Prostate gland (tissue), 2 donors: ENCODE results near the gene SMIM35. TPM values are rescaled to one million over a fixed set of nuclear protein-coding genes. Genes with fewer than 3 reads are reported as not detected.

ENCODE experiments used
- DNase-seq: peaks from one replicate; pipeline ENCODE4 v3.0.0-alpha.2; 2019; ENCODE audit warnings: low spot score
- H3K27ac ChIP-seq, 2 donors: fragments of 200-600 bp; sonication (generic); 2 replicates each; pipeline ENCODE4 v1.5.1; 2017 to 2019
- H3K27me3 ChIP-seq: fragments of 200-600 bp; sonication (generic); replicated peaks from 2 replicates; pipeline ENCODE4 v1.5.1; 2019; ENCODE audit not compliant: insufficient read depth
- H3K36me3 ChIP-seq, 2 donors: fragments of 200-600 bp; sonication (generic); 1 replicate in 1 of 2; 2 replicates in 1 of 2; pipeline versions ENCODE4 v1.5.1 to v1.8.1; 2017 to 2019
- H3K4me1 ChIP-seq: fragments of 200-600 bp; sonication (generic); replicated peaks from 2 replicates; pipeline ENCODE4 v1.5.1; 2019
- H3K4me3 ChIP-seq, 2 donors: fragments of 200-600 bp; sonication (generic); 2 replicates each; pipeline ENCODE4 v1.5.1; 2017 to 2019
- H3K9me3 ChIP-seq: fragments of 200-600 bp; sonication (generic); 2 replicates; pipeline ENCODE4 v1.5.1; 2017
- POLR2A ChIP-seq: fragments of 450-650 bp; IDR thresholded peaks from one replicate; pipeline ENCODE4 v1.6.1; 2016; ENCODE audit warnings: antibody characterized with exemption, mild to moderate bottlenecking
- POLR2AphosphoS5 ChIP-seq: sonication (generic); formaldehyde crosslinking; IDR thresholded peaks from one replicate; pipeline ENCODE4 v1.6.1; 2017; ENCODE audit warnings: antibody characterized with exemption
- WGBS: methylation state at CpG from one replicate; pipeline ENCODE4 v1.1.5; 2018; 5-methylcytosine and 5-hydroxymethylcytosine counted together
- intact Hi-C: fragments of 100-400 bp; cut with DNase I; formaldehyde crosslinking; loops from one replicate; pipeline ENCODE4 v1.14.2; 2022
- total RNA-seq, 2 donors: library from RNA; depleted of rRNA; stranded (reverse); fragments of >200 nt; gene quantifications; one replicate each; pipeline ENCODE4 v1.1.0, GENCODE V29; 2016
- TF ChIP-seq, protein P1 (sequence below), 4 experiments: fragments of 200-600 bp in 2 of 4; fragments of 450-650 bp in 2 of 4; sonication (generic) in 2 of 4; IDR thresholded peaks; 1 replicate in 3 of 4; 2 replicates in 1 of 4; pipeline ENCODE4 v1.5.1; 2016 to 2019; ENCODE audit warnings: antibody characterized with exemption in 4 of 4, mild to moderate bottlenecking in 2 of 4, moderate library complexity in 2 of 4

The SMIM35 gene
- total RNA-seq, 2 donors from 2014 or later = 0.09 TPM; not detected in 1

DNA sequence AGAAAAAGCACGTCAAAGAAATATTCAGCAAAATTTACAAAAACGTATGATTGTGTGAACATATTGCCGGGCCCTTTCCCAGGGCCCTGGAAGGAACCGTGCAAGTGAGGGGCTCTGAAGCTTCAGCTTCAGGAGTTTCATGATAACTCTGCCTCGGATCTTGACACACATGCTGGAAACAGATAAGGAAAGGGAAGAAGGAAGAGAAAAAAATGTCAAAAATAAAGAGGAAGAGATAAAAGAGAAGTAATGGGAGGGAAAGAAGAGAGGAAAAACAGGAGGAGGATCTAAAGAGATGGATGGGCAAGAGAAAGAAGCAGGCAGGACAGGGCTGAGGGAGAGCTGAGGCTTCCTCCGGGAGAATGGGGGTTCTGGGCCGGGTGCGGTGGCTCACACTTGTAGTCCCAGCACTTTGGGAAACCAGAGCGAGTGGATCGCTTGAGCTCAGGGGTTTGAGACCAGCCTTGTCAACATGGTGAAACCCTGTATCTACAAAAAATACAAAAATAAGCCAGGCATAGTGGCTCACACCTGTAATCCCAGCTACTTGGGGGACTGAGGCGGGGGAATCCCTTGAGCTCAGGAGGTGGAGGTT, 12.6 kb downstream of the SMIM35 start:
- 87% methylated on average over 11 of the region's 11 CpGs for WGBS
- no peaks in the 10 kb centered on the region for H3K27me3 ChIP-seq
- H3K9me3 ChIP-seq = no peaks in the 10 kb centered on the region
- intact Hi-C loops = no loop called here
- H3K27ac ChIP-seq = no peak overlapping the region
- H3K4me1 ChIP-seq = no peaks in the 10 kb centered on the region
- no peak for DNase-seq
- no peaks in the 10 kb centered on the region for H3K36me3 ChIP-seq
- TF ChIP-seq POLR2A (no peak), POLR2AphosphoS5 (no peak)
- TF ChIP-seq, protein P1, sequence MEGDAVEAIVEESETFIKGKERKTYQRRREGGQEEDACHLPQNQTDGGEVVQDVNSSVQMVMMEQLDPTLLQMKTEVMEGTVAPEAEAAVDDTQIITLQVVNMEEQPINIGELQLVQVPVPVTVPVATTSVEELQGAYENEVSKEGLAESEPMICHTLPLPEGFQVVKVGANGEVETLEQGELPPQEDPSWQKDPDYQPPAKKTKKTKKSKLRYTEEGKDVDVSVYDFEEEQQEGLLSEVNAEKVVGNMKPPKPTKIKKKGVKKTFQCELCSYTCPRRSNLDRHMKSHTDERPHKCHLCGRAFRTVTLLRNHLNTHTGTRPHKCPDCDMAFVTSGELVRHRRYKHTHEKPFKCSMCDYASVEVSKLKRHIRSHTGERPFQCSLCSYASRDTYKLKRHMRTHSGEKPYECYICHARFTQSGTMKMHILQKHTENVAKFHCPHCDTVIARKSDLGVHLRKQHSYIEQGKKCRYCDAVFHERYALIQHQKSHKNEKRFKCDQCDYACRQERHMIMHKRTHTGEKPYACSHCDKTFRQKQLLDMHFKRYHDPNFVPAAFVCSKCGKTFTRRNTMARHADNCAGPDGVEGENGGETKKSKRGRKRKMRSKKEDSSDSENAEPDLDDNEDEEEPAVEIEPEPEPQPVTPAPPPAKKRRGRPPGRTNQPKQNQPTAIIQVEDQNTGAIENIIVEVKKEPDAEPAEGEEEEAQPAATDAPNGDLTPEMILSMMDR (IDR thresholded peaks at IDR 0.05) = no peak
- no peak overlapping the region for H3K4me3 ChIP-seq

DNA sequence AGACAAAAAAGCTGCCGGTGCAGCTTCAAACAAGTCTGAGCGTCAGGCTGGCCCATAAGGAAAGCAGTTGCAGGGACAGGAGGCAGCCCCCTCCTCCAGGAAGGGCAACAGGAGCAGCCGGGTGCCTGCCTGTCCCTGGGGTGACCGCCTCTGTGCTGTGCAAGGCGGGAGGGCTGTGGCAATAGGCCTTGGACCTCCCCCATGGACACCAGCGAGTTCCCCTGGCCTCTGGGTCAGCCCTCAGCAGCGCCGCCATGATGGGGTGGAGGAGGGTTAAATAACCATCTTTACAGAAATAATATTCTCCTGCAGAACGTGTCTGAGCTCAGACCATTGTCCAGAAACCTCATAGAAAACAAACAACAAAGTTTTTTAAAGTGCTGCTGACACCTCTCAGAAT, 13.2 kb downstream of the SMIM35 start:
- WGBS = 80% methylated on average over 9 of the region's 9 CpGs
- no peak for DNase-seq
- Histone ChIP-seq H3K9me3 (no peaks in the 10 kb centered on the region), H3K27me3 (no peaks in the 10 kb centered on the region), H3K4me1 (no peaks in the 10 kb centered on the region), H3K27ac (no peak overlapping the region), H3K36me3 (no peaks in the 10 kb centered on the region), H3K4me3 (no peak overlapping the region)
- intact Hi-C loops = no loop called here
- TF ChIP-seq, protein P1 (IDR thresholded peaks at IDR 0.05) = no peak
- TF ChIP-seq POLR2A = no peak
- no peak for TF ChIP-seq POLR2AphosphoS5

DNA sequence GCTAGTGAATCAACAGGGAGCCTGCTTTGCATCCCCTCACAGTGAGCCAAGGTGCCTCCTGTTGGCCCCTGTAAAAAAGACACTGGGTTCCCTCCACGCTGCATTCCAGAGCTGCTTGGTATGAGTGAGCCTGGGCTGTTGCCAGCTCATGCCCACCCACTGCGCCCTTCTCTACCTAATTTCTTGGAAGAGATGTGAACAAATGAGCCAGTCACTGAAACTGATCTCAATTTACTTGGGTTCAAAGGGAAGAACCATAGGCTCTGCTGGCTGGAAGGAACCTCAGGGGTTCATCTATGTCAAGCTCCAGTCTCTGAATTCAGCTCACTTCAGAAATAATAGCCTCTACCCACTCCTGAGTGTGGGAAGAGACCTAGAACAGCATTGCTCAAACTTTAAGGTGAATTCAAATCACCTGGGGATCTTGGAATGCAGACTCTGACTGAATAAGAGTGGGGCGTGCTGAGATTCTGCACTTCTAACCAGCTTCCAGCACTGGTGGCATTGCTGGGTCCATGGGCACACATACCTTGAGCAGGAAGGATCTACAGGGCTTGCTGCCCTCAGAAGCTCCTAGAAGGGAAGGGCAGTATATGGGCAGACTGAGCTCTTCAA, 15.2 kb downstream of the SMIM35 start:
- no peak for TF ChIP-seq POLR2AphosphoS5
- no peaks in the 10 kb centered on the region for H3K9me3 ChIP-seq
- H3K27me3 ChIP-seq = no peaks in the 10 kb centered on the region
- H3K27ac ChIP-seq = no peak overlapping the region
- intact Hi-C loops = no loop called here
- no peaks in the 10 kb centered on the region for H3K4me1 ChIP-seq
- WGBS = 79% methylated on average over 3 of the region's 3 CpGs
- no peak for DNase-seq
- H3K4me3 ChIP-seq = no peak overlapping the region
- no peaks in the 10 kb centered on the region for H3K36me3 ChIP-seq

DNA sequence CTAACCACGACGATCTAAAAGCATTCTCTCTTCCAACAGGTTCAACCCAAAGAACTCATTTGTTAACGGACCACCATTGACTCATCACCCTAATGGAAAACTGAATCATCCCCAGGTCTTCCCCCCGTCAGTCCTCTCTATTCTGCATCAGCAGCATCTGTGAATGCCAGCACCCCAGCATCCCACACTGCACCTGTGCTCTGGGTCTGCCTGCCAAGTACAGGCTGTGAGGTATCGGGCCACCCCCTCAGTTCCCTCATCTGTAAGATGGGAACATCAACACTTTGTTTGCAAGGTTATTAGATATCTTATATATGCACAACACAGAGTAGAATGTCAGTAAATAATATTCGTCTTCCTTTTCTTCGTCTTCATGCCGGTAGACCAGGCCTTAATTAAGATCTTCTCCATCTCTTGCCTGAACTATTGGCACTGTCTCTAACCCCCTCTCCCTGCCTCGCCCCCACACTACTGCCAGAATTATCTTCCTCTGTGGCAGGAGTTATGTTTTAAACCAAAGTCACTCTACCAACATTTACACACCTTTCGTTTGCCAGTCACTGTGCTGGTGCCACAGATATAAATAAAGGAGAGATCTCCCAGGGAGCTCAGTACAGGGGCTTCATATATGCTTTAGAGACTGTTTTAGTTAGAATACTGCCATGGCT, 17.7 kb downstream of the SMIM35 start:
- Histone ChIP-seq H3K9me3 (no peaks in the 10 kb centered on the region), H3K4me1 (no peaks in the 10 kb centered on the region), H3K27me3 (no peaks in the 10 kb centered on the region), H3K4me3 (no peak overlapping the region), H3K27ac (no peak overlapping the region), H3K36me3 (no peaks in the 10 kb centered on the region)
- 93% methylated on average over 10 of the region's 10 CpGs for WGBS
- DNase-seq = no peak
- TF ChIP-seq POLR2AphosphoS5 (no peak), POLR2A (no peak)
- TF ChIP-seq, protein P1 (IDR thresholded peaks at IDR 0.05) = no peak
- intact Hi-C loops = no loop called here

DNA sequence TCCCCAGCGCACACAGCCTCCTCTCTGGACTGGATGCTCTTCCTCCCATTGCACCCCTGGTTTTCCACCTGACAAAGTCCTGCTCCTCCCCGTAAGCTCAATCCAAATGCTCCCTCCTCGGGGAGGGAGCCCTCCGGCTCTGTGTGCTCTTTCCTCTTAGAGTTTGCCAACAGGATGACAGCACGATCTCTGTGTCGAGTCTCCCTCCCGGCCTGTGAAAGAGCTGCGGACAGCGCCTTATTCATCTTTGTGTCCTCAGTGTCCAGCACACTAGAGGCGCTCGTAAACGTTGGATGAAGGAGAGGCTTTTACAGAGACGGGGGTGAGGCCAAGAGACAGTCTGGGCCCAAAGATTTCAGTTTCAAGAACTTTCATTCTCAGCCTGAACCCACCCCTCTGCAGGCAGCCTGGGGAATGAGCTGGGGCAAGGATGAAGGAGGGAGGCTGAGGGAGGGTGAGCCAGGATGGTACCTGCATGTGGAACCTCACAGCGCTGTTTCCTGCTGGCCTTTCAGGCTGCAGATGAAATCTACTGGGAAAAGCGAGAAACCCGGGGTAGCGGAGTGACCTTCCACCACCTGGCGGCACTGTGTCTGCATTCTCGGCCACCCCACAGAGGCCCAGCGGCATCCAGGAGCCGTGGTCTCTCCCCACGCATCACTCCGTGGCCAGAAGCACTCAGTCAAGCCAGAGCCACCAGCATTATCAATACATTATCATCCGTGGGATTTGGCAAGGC, 18.4 kb downstream of the SMIM35 start:
- Histone ChIP-seq H3K27ac (no peak overlapping the region), H3K27me3 (no peaks in the 10 kb centered on the region)

More for the DNA sequence above, 18.4 kb downstream of the SMIM35 start:
- no peak for DNase-seq
- H3K9me3 ChIP-seq = no peaks in the 10 kb centered on the region
- WGBS = 64% methylated on average over 24 of the region's 24 CpGs
- no peak overlapping the region for H3K4me3 ChIP-seq
- TF ChIP-seq POLR2AphosphoS5 (no peak), POLR2A (no peak)
- TF ChIP-seq, protein P1 (IDR thresholded peaks at IDR 0.05) = no peak
- intact Hi-C loops = no loop called here
- no peaks in the 10 kb centered on the region for H3K36me3 ChIP-seq
- no peaks in the 10 kb centered on the region for H3K4me1 ChIP-seq
